HG02678 (cell line): Measurements from ENCODE around the gene MYL3.
A peak's percentile ranks its signal among the peaks of the same experiment; 100 is the strongest.

ENCODE experiments used
- ATAC-seq: cut with Tn5 transposase; IDR thresholded peaks from one replicate; pipeline ENCODE4 v1.9.1; 2021; ENCODE audit warnings: mild to moderate bottlenecking, moderate library complexity; ENCODE audit not compliant: unreplicated experiment

Gene MYL3

GRCh38 chr3:46851364-46852333, 11.6 kb downstream of the MYL3 start:
- ATAC-seq = no peak

GRCh38 chr3:46850468-46850779, 12.8 kb downstream of the MYL3 start:
- no peak for ATAC-seq

- no peak for ATAC-seq
These were observed 13.4 kb downstream of the MYL3 start for GRCh38 chr3:46849686-46850467.

- no peak for ATAC-seq
These were observed 14.1 kb downstream of the MYL3 start for GRCh38 chr3:46849045-46849631.

GRCh38 chr3:46848271-46849044, 14.8 kb downstream of the MYL3 start:
- no peak for ATAC-seq

- ATAC-seq = no peak
These were observed 15.5 kb downstream of the MYL3 start for GRCh38 chr3:46847744-46848143.

GRCh38 chr3:46846624-46847542, 16.4 kb downstream of the MYL3 start:
- no peak for ATAC-seq

GRCh38 chr3:46845860-46846623, 17.2 kb downstream of the MYL3 start:
- ATAC-seq = peak; percentile 83

- ATAC-seq = peak; percentile 56
These were observed 17.8 kb downstream of the MYL3 start for GRCh38 chr3:46845397-46845859.

GRCh38 chr3:46844881-46845312, 18.3 kb downstream of the MYL3 start:
- ATAC-seq = no peak

- ATAC-seq = no peak
These were observed 18.8 kb downstream of the MYL3 start for GRCh38 chr3:46844397-46844796.

- no peak for ATAC-seq
These were observed 19.7 kb downstream of the MYL3 start for GRCh38 chr3:46843508-46843907.

GRCh38 chr3:46840491-46840890, 22.8 kb downstream of the MYL3 start:
- ATAC-seq = no peak

- no peak for ATAC-seq
These were observed 24.9 kb downstream of the MYL3 start for GRCh38 chr3:46838301-46838700.

GRCh38 chr3:46835491-46835890, 27.8 kb downstream of the MYL3 start:
- no peak for ATAC-seq

GRCh38 chr3:46835054-46835453, 28.2 kb downstream of the MYL3 start:
- ATAC-seq = no peak

GRCh38 chr3:46833346-46834300, 29.6 kb downstream of the MYL3 start:
- ATAC-seq = no peak

GRCh38 chr3:46831841-46832240, 31.4 kb downstream of the MYL3 start:
- ATAC-seq = no peak
